Measurements from ENCODE around the gene RTN1.

The RTN1 gene

DNA sequence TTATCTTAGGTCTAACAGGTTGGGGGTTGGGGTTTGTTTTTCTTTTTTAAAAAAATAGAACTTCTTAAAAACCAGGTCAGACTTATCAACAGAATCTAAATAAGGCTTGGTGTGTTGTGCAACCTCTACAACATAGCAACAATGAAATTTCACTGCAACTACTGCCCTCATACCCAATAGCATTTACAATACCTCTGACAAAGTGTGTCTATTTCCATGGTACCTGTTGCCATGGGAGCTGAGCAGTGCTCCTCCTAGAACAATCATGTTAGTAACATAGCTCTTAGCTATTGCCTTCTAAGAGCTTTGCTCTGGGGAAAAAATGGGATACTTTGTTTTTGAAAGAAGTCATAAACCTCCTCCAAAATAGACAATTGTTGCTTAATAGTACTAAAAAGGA is 190.7 kb downstream of the RTN1 start:
- Histone ChIP-seq H3K9ac (no peak overlapping the region), H3K4me2 (ENCODE audit: low read length) (no peak overlapping the region), H3K27me3 (ENCODE audit: control insufficient read depth, insufficient read depth, low read length) (no peaks in the 10 kb centered on the region), H3K9me3 (ENCODE audit: control insufficient read depth, low read length) (no peaks in the 10 kb centered on the region), H2AFZ (no peak overlapping the region), H3K4me3 (ENCODE audit: low read depth, low read length) (no peak overlapping the region), H3K27ac (no peak overlapping the region), H3K79me2 (peaks cover 3% of the 10 kb centered on the region), H3K36me3 (ENCODE audit: control insufficient read depth, insufficient read depth, low read length) (no peaks in the 10 kb centered on the region), H3K4me1 (peaks cover 6% of the 10 kb centered on the region)
- TF ChIP-seq, protein P1, sequence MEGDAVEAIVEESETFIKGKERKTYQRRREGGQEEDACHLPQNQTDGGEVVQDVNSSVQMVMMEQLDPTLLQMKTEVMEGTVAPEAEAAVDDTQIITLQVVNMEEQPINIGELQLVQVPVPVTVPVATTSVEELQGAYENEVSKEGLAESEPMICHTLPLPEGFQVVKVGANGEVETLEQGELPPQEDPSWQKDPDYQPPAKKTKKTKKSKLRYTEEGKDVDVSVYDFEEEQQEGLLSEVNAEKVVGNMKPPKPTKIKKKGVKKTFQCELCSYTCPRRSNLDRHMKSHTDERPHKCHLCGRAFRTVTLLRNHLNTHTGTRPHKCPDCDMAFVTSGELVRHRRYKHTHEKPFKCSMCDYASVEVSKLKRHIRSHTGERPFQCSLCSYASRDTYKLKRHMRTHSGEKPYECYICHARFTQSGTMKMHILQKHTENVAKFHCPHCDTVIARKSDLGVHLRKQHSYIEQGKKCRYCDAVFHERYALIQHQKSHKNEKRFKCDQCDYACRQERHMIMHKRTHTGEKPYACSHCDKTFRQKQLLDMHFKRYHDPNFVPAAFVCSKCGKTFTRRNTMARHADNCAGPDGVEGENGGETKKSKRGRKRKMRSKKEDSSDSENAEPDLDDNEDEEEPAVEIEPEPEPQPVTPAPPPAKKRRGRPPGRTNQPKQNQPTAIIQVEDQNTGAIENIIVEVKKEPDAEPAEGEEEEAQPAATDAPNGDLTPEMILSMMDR (IDR thresholded peaks at IDR 0.05): no peak

DNA sequence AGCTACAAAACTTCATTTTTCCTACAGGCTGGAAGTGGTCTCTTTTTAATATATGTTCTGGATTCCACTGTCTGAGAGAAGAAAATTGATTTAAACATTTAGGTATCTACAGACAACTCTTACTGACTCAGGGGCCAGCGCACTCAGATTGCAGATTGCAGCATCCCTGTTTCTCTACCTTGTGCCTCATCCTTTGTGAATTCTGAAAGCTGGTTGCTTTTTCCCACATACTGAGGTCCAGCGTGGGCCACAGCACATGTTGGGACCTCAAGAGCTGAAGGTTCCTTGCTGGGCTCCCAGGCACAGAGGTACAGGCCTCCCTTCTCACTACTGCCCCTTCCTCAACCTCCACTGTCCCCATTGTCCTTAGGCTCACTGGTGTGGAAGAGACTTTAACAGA is 192.2 kb downstream of the RTN1 start:
- TF ChIP-seq, protein P1 (IDR thresholded peaks at IDR 0.05): no peak
- Histone ChIP-seq H3K4me2 (ENCODE audit: low read length) (no peak overlapping the region), H3K9me3 (ENCODE audit: control insufficient read depth, low read length) (no peaks in the 10 kb centered on the region)

DNA sequence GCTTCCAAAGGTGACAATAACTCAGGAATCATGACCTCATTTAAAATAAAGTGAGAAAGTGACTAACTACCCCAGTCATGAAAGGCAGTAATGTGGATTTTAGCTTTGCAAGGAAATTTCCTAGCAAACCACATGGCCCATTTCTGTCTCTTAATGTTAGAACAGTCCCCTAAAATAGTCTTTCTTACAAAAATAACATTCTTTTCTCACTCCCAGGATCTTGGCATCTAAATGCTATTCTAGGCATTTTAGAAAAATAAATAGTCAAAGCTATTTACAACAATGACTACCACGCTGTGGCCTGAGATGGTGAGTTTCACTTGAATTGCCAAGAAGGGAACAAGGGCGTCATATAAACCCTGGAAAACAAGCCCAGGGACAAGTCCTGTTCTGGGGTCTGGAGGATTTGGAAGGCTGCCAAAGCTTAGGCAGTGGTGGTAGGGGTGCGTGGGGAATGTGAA is 192.8 kb downstream of the RTN1 start:
- Histone ChIP-seq H3K4me3 (ENCODE audit: low read depth, low read length) (no peak overlapping the region), H3K36me3 (ENCODE audit: control insufficient read depth, insufficient read depth, low read length) (no peaks in the 10 kb centered on the region), H3K27ac (no peak overlapping the region), H3K27me3 (ENCODE audit: control insufficient read depth, insufficient read depth, low read length) (no peaks in the 10 kb centered on the region), H3K4me1 (peaks cover 6% of the 10 kb centered on the region), H3K9ac (no peak overlapping the region), H2AFZ (no peak overlapping the region), H3K4me2 (ENCODE audit: low read length) (no peak overlapping the region), H3K79me2 (peaks cover 3% of the 10 kb centered on the region), H3K9me3 (ENCODE audit: control insufficient read depth, low read length) (no peaks in the 10 kb centered on the region)
- TF ChIP-seq, protein P1 (IDR thresholded peaks at IDR 0.05): no peak

More for the DNA sequence above, 192.2 kb downstream of the RTN1 start:
- Histone ChIP-seq H3K36me3 (ENCODE audit: control insufficient read depth, insufficient read depth, low read length) (no peaks in the 10 kb centered on the region), H2AFZ (no peak overlapping the region), H3K9ac (no peak overlapping the region), H3K27me3 (ENCODE audit: control insufficient read depth, insufficient read depth, low read length) (no peaks in the 10 kb centered on the region), H3K4me3 (ENCODE audit: low read depth, low read length) (no peak overlapping the region), H3K27ac (no peak overlapping the region), H3K79me2 (peaks cover 3% of the 10 kb centered on the region), H3K4me1 (peaks cover 6% of the 10 kb centered on the region)

DNA sequence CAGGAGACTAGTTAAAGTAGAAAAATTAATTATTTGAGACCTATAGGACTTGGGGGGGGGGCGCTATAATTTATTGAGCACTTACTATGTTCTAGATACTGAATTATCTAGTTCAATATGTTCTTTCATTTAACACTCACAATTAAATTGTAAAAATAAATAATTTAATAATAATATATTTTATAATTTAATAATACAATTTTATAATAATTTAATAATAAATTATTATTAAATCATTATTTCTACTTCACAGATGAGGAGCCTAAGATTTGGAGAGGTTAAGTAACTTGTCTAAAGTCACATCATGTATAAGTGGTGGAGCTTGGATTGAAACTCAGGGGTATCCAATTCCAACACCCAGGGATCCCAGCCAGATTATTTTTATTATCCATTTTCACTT is 195.2 kb downstream of the RTN1 start:
- H3K36me3 ChIP-seq (ENCODE audit: control insufficient read depth, insufficient read depth, low read length): no peaks in the 10 kb centered on the region
- TF ChIP-seq, protein P1 (IDR thresholded peaks at IDR 0.05): no peak
- H3K4me1 ChIP-seq: peaks cover 6% of the 10 kb centered on the region
- peaks cover 3% of the 10 kb centered on the region for H3K79me2 ChIP-seq
- H3K4me2 ChIP-seq (ENCODE audit: low read length): no peak overlapping the region
- no peak overlapping the region for H2AFZ ChIP-seq
- H3K4me3 ChIP-seq (ENCODE audit: low read depth, low read length): no peak overlapping the region
- H3K27me3 ChIP-seq (ENCODE audit: control insufficient read depth, insufficient read depth, low read length): no peaks in the 10 kb centered on the region
- H3K9ac ChIP-seq: no peak overlapping the region
- H3K9me3 ChIP-seq (ENCODE audit: control insufficient read depth, low read length): no peaks in the 10 kb centered on the region
- H3K27ac ChIP-seq: no peak overlapping the region

DNA sequence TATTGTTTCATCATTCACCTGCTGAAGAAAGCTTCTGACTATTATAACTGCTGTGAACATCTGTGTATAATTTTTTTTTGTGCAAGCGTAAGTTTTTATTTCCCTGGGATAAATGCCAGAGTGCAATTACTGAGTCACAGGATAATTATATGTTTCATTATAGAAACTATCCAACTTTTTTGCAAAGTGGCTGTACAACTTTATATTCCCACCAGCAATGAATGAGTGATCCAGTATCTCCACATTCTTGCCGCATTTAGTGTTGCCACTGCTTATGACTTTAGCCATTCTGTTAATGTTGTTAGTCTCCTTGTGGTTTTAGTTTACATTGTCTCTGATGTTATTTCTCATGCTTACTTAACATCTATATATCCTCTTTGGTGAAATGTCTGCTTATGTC is 205.8 kb downstream of the RTN1 start:
- Histone ChIP-seq H3K4me3 (ENCODE audit: low read depth, low read length) (no peak overlapping the region), H3K9ac (no peak overlapping the region)
- TF ChIP-seq, protein P1 (IDR thresholded peaks at IDR 0.05): no peak

More for the DNA sequence above, 205.8 kb downstream of the RTN1 start:
- no peak overlapping the region for H3K27ac ChIP-seq
- no peaks in the 10 kb centered on the region for H3K36me3 ChIP-seq (ENCODE audit: control insufficient read depth, insufficient read depth, low read length)
- no peaks in the 10 kb centered on the region for H3K27me3 ChIP-seq (ENCODE audit: control insufficient read depth, insufficient read depth, low read length)
- no peak overlapping the region for H3K4me2 ChIP-seq (ENCODE audit: low read length)
- no peaks in the 10 kb centered on the region for H3K9me3 ChIP-seq (ENCODE audit: control insufficient read depth, low read length)
- no peaks in the 10 kb centered on the region for H3K4me1 ChIP-seq
- peaks cover 3% of the 10 kb centered on the region for H3K79me2 ChIP-seq
- no peak overlapping the region for H2AFZ ChIP-seq
